Chondrocyte (in vitro differentiated cells): ENCODE results near the gene IFNL4. TPM values are rescaled to one million over a fixed set of nuclear protein-coding genes. Genes with fewer than 3 reads are reported as not detected.

ENCODE experiments used
- DNase-seq: peaks from one replicate; pipeline ENCODE4 v3.0.0; 2021; ENCODE audit warnings: mixed read lengths, low spot score
- H3K27ac Mint-ChIP-seq: one replicate; pipeline ENCODE4 v1.8.0; 2021; ENCODE audit warnings: mild to moderate bottlenecking, moderate library complexity, mixed read lengths; ENCODE audit not compliant: unreplicated experiment
- H3K27me3 Mint-ChIP-seq: 2 replicates; pipeline ENCODE4 v1.8.0; 2021; ENCODE audit warnings: low read depth, mixed read lengths
- H3K36me3 Mint-ChIP-seq: 2 replicates; pipeline ENCODE4 v1.8.0; 2021; ENCODE audit warnings: low read depth, mixed read lengths
- H3K4me1 Mint-ChIP-seq: 2 replicates; pipeline ENCODE4 v1.8.0; 2021; ENCODE audit warnings: low read depth, mild to moderate bottlenecking, mixed read lengths
- H3K4me3 Mint-ChIP-seq: one replicate; pipeline ENCODE4 v1.8.0; 2021; ENCODE audit warnings: mild to moderate bottlenecking, moderate library complexity, mixed read lengths; ENCODE audit not compliant: unreplicated experiment
- H3K9me3 Mint-ChIP-seq: 2 replicates; pipeline ENCODE4 v1.8.0; 2021; ENCODE audit warnings: low read depth, mixed read lengths
- total RNA-seq: library from RNA; stranded (reverse); gene quantifications from 3 replicates; pipeline ENCODE4 v1.2.1, GENCODE V29; 2021
- TF ChIP-seq, protein P1 (sequence below): fragments of 200-600 bp; sonication (generic); IDR thresholded peaks from 2 replicates; pipeline ENCODE4 v1.5.0; 2021; ENCODE audit warnings: antibody characterized with exemption, mild to moderate bottlenecking, moderate library complexity

Gene IFNL4
- total RNA-seq, 1 donor from 2014 or later, result not detected

DNA sequence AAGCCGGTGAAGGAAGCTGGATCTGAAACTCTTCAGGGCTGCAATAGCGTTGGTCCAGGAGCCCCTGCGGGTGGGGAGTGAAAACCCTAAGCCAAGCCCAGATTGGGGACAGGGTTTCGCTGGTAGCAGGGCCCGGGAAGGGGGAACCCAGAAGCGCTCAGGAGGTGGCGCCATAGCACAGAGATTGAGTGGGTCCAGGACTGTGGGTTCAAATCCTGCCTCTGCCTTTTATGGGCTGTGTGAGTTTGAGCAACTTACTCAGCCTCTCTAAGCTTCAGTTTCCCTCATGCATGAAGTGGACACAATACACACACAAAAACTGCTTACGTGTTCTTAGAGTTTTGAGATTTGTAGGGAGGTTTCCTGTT lies 36.3 kb downstream of the IFNL4 start:
- Mint-ChIP-seq H3K4me1 (no peaks in the 10 kb centered on the region), H3K27ac (no peak overlapping the region), H3K4me3 (no peak overlapping the region), H3K27me3 (peaks cover 29% of the 10 kb centered on the region), H3K9me3 (peaks cover 14% of the 10 kb centered on the region), H3K36me3 (peaks cover 3% of the 10 kb centered on the region)
- TF ChIP-seq, protein P1, sequence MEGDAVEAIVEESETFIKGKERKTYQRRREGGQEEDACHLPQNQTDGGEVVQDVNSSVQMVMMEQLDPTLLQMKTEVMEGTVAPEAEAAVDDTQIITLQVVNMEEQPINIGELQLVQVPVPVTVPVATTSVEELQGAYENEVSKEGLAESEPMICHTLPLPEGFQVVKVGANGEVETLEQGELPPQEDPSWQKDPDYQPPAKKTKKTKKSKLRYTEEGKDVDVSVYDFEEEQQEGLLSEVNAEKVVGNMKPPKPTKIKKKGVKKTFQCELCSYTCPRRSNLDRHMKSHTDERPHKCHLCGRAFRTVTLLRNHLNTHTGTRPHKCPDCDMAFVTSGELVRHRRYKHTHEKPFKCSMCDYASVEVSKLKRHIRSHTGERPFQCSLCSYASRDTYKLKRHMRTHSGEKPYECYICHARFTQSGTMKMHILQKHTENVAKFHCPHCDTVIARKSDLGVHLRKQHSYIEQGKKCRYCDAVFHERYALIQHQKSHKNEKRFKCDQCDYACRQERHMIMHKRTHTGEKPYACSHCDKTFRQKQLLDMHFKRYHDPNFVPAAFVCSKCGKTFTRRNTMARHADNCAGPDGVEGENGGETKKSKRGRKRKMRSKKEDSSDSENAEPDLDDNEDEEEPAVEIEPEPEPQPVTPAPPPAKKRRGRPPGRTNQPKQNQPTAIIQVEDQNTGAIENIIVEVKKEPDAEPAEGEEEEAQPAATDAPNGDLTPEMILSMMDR, result peak; percentile 66
- DNase-seq, result no peak

DNA sequence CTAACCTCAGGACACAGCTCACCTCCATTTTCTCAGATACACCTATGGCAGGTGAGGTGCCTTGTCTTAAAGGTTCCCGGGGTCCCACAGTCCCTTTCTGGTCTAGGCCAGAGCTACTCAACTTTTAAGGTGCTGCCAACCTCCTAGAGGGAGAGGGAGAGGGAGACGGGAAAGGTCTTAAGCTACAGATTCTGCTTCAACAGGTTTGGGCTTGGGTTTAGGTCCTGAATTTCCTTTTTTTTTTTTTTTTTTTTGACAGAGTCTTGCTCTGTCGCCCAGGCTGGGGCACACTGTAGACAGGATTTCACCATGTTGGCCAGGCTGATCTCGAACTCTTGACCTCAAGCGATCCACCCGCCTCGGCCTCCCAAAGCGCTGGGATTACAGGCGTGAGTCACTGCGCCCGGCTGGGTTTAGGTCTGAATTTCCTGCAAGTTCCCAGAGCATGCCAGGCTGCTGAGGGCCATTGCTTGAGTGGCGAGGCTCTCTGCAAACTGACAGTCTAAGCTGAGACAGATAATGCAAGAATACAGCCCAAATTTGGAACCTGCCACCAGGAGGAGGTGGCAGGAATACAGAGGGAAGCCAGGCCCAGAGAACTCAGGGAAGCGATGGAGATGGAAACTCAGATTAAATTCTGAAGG lies 36.8 kb downstream of the IFNL4 start:
- no peak for DNase-seq
- Mint-ChIP-seq H3K27me3 (peaks cover 25% of the 10 kb centered on the region), H3K9me3 (peaks cover 9% of the 10 kb centered on the region), H3K36me3 (no peaks in the 10 kb centered on the region), H3K4me3 (no peak overlapping the region), H3K4me1 (no peaks in the 10 kb centered on the region), H3K27ac (no peak overlapping the region)
- TF ChIP-seq, protein P1, result no peak

DNA sequence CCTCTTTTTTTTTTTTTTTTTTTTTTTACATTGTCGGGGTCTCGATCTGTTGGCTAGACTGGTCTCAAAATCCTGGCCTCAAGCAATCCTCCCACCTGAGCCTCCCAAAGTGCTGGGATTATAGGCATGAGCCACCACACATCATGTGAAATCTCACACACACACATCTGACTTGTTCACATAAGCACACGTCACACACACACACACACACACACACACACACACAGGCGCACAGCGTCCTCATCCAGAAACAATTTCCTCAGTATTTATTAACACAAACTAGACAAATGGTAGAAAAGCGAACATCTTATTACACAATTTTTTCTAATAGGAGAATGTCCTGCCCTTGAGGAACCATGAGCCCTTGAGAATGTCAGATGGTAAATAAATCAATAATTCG lies 39.5 kb downstream of the IFNL4 start:
- Mint-ChIP-seq H3K36me3 (no peaks in the 10 kb centered on the region), H3K9me3 (no peaks in the 10 kb centered on the region), H3K4me3 (no peak overlapping the region), H3K27ac (no peak overlapping the region), H3K4me1 (no peaks in the 10 kb centered on the region), H3K27me3 (peaks cover 23% of the 10 kb centered on the region)
- DNase-seq, result no peak
- TF ChIP-seq, protein P1, result no peak

- H3K27me3 Mint-ChIP-seq, result peaks cover 19% of the 10 kb centered on the region
- H3K27ac Mint-ChIP-seq, result no peak overlapping the region
- TF ChIP-seq, protein P1, result no peak
- H3K9me3 Mint-ChIP-seq, result no peaks in the 10 kb centered on the region
- no peak overlapping the region for H3K4me3 Mint-ChIP-seq
- H3K36me3 Mint-ChIP-seq, result no peaks in the 10 kb centered on the region
- no peaks in the 10 kb centered on the region for H3K4me1 Mint-ChIP-seq
- DNase-seq, result no peak
Observed at GRCh38 chr19:39208175-39208795, 40.4 kb downstream of the IFNL4 start.

- no peak overlapping the region for H3K4me3 Mint-ChIP-seq
- no peaks in the 10 kb centered on the region for H3K36me3 Mint-ChIP-seq
- H3K27ac Mint-ChIP-seq, result no peak overlapping the region
- H3K27me3 Mint-ChIP-seq, result peaks cover 25% of the 10 kb centered on the region
- TF ChIP-seq, protein P1, result no peak
- no peaks in the 10 kb centered on the region for H3K9me3 Mint-ChIP-seq
- H3K4me1 Mint-ChIP-seq, result no peaks in the 10 kb centered on the region
- no peak for DNase-seq
Observed at GRCh38 chr19:39207293-39207836, 41.3 kb downstream of the IFNL4 start.
